CD14-positive monocyte (primary cell): ENCODE results near the gene GRM5. TPM values are rescaled to one million over a fixed set of nuclear protein-coding genes. Genes with fewer than 3 reads are reported as not detected.

ENCODE experiments used
- DNase-seq, 3 donors: peaks; one replicate each; pipeline ENCODE4 v3.0.0-alpha.2; 2011 to 2022
- H2AFZ ChIP-seq: 2 replicates; pipeline ENCODE4 v1.6.0; 2012; ENCODE audit warnings: mild to moderate bottlenecking, low read depth, low read length, inconsistent platforms; ENCODE audit not compliant: insufficient read depth, poor library complexity, severe bottlenecking
- H3K27ac ChIP-seq, 2 donors: 1 replicate in 1 of 2; 2 replicates in 1 of 2; pipeline ENCODE4 v1.5.1; 2012 to 2013; ENCODE audit warnings: low read length in 2 of 2, control low read depth in 1 of 2, inconsistent platforms in 1 of 2, low read depth in 1 of 2, mild to moderate bottlenecking in 1 of 2
- H3K27me3 ChIP-seq, 2 donors: one replicate each; pipeline versions ENCODE4 v1.6.0 to v1.6.1; 2011 to 2013; ENCODE audit warnings: low read length in 2 of 2; ENCODE audit not compliant: control insufficient read depth in 2 of 2, insufficient read depth in 2 of 2
- H3K36me3 ChIP-seq, 2 donors: replicated peaks in 1 of 2; 1 replicate in 1 of 2; 2 replicates in 1 of 2; pipeline versions ENCODE4 v1.5.1 to v1.6.1; 2012 to 2013; ENCODE audit warnings: low read length in 2 of 2, control low read depth in 1 of 2, inconsistent platforms in 1 of 2, mild to moderate bottlenecking in 1 of 2; ENCODE audit not compliant: insufficient read depth in 2 of 2, control insufficient read depth in 1 of 2
- H3K4me1 ChIP-seq, 2 donors: 1 replicate in 1 of 2; 2 replicates in 1 of 2; pipeline versions ENCODE4 v1.5.1 to v1.6.1; 2012 to 2013; ENCODE audit warnings: low read length in 2 of 2, control low read depth in 1 of 2, inconsistent platforms in 1 of 2, mild to moderate bottlenecking in 1 of 2, moderate library complexity in 1 of 2; ENCODE audit not compliant: insufficient read depth in 2 of 2, control insufficient read depth in 1 of 2
- H3K4me2 ChIP-seq: replicated peaks from 2 replicates; pipeline ENCODE3; 2012; ENCODE audit warnings: low read length, moderate library complexity, mild to moderate bottlenecking; ENCODE audit not compliant: poor library complexity, severe bottlenecking; ENCODE audit errors: extremely low read depth
- H3K4me3 ChIP-seq, 3 experiments: fragments of 200-600 bp in 1 of 3; sonication (generic) in 1 of 3; replicated peaks in 1 of 3; 1 replicate in 2 of 3; 2 replicates in 1 of 3; pipeline ENCODE4 v1.5.1; 2011 to 2013; ENCODE audit warnings: low read length in 3 of 3, mild to moderate bottlenecking in 3 of 3, control low read depth in 2 of 3, low read depth in 2 of 3, inconsistent platforms in 1 of 3, moderate library complexity in 1 of 3
- H3K79me2 ChIP-seq: 2 replicates; pipeline ENCODE4 v1.6.0; 2012; ENCODE audit warnings: mild to moderate bottlenecking, control low read depth, inconsistent platforms, low read length, moderate library complexity; ENCODE audit not compliant: insufficient read depth
- H3K9ac ChIP-seq: 2 replicates; pipeline ENCODE4 v1.6.0; 2017; ENCODE audit warnings: low read length, mild to moderate bottlenecking; ENCODE audit not compliant: insufficient read depth, poor library complexity, severe bottlenecking
- H3K9me3 ChIP-seq, 2 donors: replicated peaks in 1 of 2; 1 replicate in 1 of 2; 2 replicates in 1 of 2; pipeline versions ENCODE4 v1.5.1 to v1.6.1; 2012 to 2013; ENCODE audit warnings: low read length in 2 of 2, control low read depth in 1 of 2; ENCODE audit not compliant: control insufficient read depth in 1 of 2, insufficient read depth in 1 of 2
- H4K20me1 ChIP-seq: 2 replicates; pipeline ENCODE4 v1.6.0; 2012; ENCODE audit warnings: mild to moderate bottlenecking, low read length, control low read depth, moderate library complexity; ENCODE audit not compliant: insufficient read depth
- H3K27ac Mint-ChIP-seq, 7 donors: one replicate each; pipeline ENCODE4 v1.8.0; 2020; ENCODE audit warnings: mild to moderate bottlenecking in 7 of 7, mixed read lengths in 7 of 7, moderate library complexity in 6 of 7, inconsistent platforms in 2 of 7
- H3K27me3 Mint-ChIP-seq, 3 donors: one replicate each; pipeline ENCODE4 v1.8.0; 2021 to 2022; ENCODE audit warnings: low read depth in 3 of 3, mild to moderate bottlenecking in 3 of 3, mixed read lengths in 3 of 3, moderate library complexity in 3 of 3, inconsistent platforms in 1 of 3
- H3K36me3 Mint-ChIP-seq, 2 donors: one replicate each; pipeline ENCODE4 v1.8.0; 2020; ENCODE audit warnings: mixed read lengths in 2 of 2, inconsistent platforms in 1 of 2, mild to moderate bottlenecking in 1 of 2
- H3K4me1 Mint-ChIP-seq: one replicate; pipeline ENCODE4 v1.8.0; 2020; ENCODE audit warnings: mild to moderate bottlenecking, mixed read lengths
- H3K4me3 Mint-ChIP-seq, 2 donors: one replicate each; pipeline ENCODE4 v1.8.0; 2020; ENCODE audit warnings: mild to moderate bottlenecking in 2 of 2, mixed read lengths in 2 of 2, moderate library complexity in 1 of 2
- H3K9me3 Mint-ChIP-seq, 7 donors: one replicate each; pipeline ENCODE4 v1.8.0; 2020 to 2022; ENCODE audit warnings: mixed read lengths in 7 of 7, mild to moderate bottlenecking in 6 of 7, moderate library complexity in 6 of 7, inconsistent platforms in 2 of 7
- CTCF ChIP-seq: fragments of 200-600 bp; IDR thresholded peaks from one replicate; pipeline ENCODE4 v1.8.0; 2022; ENCODE audit warnings: antibody characterized with exemption, mild to moderate bottlenecking
- WGBS: methylation state at CpG from one replicate; pipeline ENCODE4 v1.1.5; 2013; ENCODE audit warnings: missing lambda C conversion rate; ENCODE audit not compliant: insufficient coverage; 5-methylcytosine and 5-hydroxymethylcytosine counted together
- intact Hi-C, 2 donors: fragments of 100-400 bp; cut with micrococcal nuclease; formaldehyde crosslinking; loops; one replicate each; pipeline versions ENCODE4 v1.15.0 to v1.15.1; 2023
- polyA plus RNA-seq, 3 donors: library from polyadenylated mRNA; depleted of rRNA in 1 of 3; unstranded in 2 of 3; stranded (reverse) in 1 of 3; fragments of 300-500 nt in 2 of 3; fragments of >200 nt in 1 of 3; fragmentation: Illumina TruSeq in 2 of 3; gene quantifications; 1 replicate in 2 of 3; 2 replicates in 1 of 3; pipeline ENCODE4 v1.2.3, GENCODE V29; 2012 to 2021

The GRM5 gene
- polyA plus RNA-seq, 3 donors = not detected

- Histone ChIP-seq H3K27ac (no peak overlapping the region), H3K9ac (no peak overlapping the region), H3K27me3 (no peaks in the 10 kb centered on the region), H2AFZ (no peak overlapping the region), H3K4me3 (no peak overlapping the region), H4K20me1 (no peaks in the 10 kb centered on the region), H3K9me3 (no peaks in the 10 kb centered on the region), H3K36me3 (no peaks in the 10 kb centered on the region), H3K4me2 (no peak overlapping the region), H3K79me2 (no peaks in the 10 kb centered on the region), H3K4me1 (no peaks in the 10 kb centered on the region)
- H3K4me3 Mint-ChIP-seq = no peak overlapping the region
- TF ChIP-seq CTCF = no peak
- H3K4me1 Mint-ChIP-seq = no peaks in the 10 kb centered on the region
- H3K27me3 Mint-ChIP-seq = no peaks in the 10 kb centered on the region
- no peaks in the 10 kb centered on the region for H3K36me3 Mint-ChIP-seq
- DNase-seq = no peak
- 100% methylated on average over 1 of the region's 2 CpGs for WGBS
- intact Hi-C loops = no loop called here
- H3K9me3 Mint-ChIP-seq = peaks cover 0 to 7% (median 0%) of the 10 kb centered on the region in 7 donors
- H3K27ac Mint-ChIP-seq = no peak overlapping the region
Observed at GRCh38 chr11:88594274-88594950, 471.4 kb downstream of the GRM5 start.

DNA sequence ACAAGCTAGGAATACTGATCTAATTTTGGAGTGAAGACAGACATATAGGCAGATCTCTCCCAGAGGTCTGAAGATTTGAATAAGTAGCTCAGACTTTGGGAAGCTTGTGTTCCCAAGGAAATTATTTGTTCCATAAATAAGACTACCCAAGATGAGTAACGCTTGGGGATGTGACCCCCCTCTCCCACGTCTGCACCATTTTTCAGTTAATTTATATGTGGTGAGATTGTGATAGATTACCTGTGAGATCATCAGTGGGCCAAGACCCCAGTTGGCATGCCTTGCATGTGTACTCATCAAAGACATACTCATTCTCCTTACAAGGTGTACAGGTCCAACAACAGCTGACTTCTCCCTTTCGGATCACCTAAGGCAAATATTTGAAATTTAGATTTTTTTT is 475.4 kb downstream of the GRM5 start:
- H3K27me3 ChIP-seq = no peaks in the 10 kb centered on the region
- H3K4me3 Mint-ChIP-seq = no peak overlapping the region
- no peak overlapping the region for H3K9ac ChIP-seq
- H3K36me3 ChIP-seq = no peaks in the 10 kb centered on the region
- no peaks in the 10 kb centered on the region for H3K36me3 Mint-ChIP-seq
- H3K9me3 ChIP-seq = no peaks in the 10 kb centered on the region
- no peak for TF ChIP-seq CTCF
- no peaks in the 10 kb centered on the region for H3K27me3 Mint-ChIP-seq
- no peak overlapping the region for H3K4me2 ChIP-seq
- H2AFZ ChIP-seq = no peak overlapping the region
- intact Hi-C loops = no loop called here
- no peaks in the 10 kb centered on the region for H3K79me2 ChIP-seq
- H3K27ac Mint-ChIP-seq = no peak overlapping the region
- DNase-seq = no peak
- H3K9me3 Mint-ChIP-seq = peaks cover 0 to 7% (median 0%) of the 10 kb centered on the region in 7 donors
- no peaks in the 10 kb centered on the region for H3K4me1 Mint-ChIP-seq
- H4K20me1 ChIP-seq = no peaks in the 10 kb centered on the region
- no CpG with 5 or more reads among the region's 3 CpGs for WGBS
- H3K27ac ChIP-seq = no peak overlapping the region
- H3K4me1 ChIP-seq = no peaks in the 10 kb centered on the region
- no peak overlapping the region for H3K4me3 ChIP-seq
